Measurements from ENCODE around the gene ICOSLG.
"Not testable (repeated sequence)": the region's sequence is repeated elsewhere in the genome, so short reads cannot be mapped to it uniquely, and the experiment has no call there.

DNA sequence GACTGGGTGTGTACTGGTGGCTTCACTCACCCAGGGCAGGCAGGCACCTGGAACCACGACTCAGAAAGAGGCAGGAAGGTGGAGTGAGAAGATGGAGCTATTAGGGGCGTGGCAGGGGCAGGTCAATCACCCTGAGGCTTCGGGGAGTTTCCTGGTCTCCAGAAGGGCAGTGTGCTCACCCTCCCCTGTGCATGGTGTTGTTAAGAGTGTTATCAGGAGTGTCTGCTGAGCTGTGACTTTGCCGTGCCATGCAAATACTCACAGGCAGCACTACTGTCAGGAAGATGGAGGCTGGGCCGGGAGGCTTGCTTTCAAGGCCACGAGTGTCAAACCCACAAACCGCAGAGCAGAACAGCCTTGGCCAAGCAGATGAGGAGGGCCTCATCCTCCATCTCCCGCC is 22.3 kb downstream of the ICOSLG start:
- TF ChIP-seq, protein P1, sequence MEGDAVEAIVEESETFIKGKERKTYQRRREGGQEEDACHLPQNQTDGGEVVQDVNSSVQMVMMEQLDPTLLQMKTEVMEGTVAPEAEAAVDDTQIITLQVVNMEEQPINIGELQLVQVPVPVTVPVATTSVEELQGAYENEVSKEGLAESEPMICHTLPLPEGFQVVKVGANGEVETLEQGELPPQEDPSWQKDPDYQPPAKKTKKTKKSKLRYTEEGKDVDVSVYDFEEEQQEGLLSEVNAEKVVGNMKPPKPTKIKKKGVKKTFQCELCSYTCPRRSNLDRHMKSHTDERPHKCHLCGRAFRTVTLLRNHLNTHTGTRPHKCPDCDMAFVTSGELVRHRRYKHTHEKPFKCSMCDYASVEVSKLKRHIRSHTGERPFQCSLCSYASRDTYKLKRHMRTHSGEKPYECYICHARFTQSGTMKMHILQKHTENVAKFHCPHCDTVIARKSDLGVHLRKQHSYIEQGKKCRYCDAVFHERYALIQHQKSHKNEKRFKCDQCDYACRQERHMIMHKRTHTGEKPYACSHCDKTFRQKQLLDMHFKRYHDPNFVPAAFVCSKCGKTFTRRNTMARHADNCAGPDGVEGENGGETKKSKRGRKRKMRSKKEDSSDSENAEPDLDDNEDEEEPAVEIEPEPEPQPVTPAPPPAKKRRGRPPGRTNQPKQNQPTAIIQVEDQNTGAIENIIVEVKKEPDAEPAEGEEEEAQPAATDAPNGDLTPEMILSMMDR (conservative IDR thresholded peaks at IDR 0.05; ENCODE audit: low read depth in 2 of 2): not testable (repeated sequence)
- not testable (repeated sequence) for TF ChIP-seq POLR2AphosphoS5 (IDR thresholded peaks at IDR 0.05; ENCODE audit: low read depth); CREB1 (CRISPR knock-in tag; IDR thresholded peaks at IDR 0.05; ENCODE audit: low read depth); EZH2 (IDR thresholded peaks at IDR 0.05; ENCODE audit: low read depth, unreplicated experiment)
- TF ChIP-seq, protein P2, sequence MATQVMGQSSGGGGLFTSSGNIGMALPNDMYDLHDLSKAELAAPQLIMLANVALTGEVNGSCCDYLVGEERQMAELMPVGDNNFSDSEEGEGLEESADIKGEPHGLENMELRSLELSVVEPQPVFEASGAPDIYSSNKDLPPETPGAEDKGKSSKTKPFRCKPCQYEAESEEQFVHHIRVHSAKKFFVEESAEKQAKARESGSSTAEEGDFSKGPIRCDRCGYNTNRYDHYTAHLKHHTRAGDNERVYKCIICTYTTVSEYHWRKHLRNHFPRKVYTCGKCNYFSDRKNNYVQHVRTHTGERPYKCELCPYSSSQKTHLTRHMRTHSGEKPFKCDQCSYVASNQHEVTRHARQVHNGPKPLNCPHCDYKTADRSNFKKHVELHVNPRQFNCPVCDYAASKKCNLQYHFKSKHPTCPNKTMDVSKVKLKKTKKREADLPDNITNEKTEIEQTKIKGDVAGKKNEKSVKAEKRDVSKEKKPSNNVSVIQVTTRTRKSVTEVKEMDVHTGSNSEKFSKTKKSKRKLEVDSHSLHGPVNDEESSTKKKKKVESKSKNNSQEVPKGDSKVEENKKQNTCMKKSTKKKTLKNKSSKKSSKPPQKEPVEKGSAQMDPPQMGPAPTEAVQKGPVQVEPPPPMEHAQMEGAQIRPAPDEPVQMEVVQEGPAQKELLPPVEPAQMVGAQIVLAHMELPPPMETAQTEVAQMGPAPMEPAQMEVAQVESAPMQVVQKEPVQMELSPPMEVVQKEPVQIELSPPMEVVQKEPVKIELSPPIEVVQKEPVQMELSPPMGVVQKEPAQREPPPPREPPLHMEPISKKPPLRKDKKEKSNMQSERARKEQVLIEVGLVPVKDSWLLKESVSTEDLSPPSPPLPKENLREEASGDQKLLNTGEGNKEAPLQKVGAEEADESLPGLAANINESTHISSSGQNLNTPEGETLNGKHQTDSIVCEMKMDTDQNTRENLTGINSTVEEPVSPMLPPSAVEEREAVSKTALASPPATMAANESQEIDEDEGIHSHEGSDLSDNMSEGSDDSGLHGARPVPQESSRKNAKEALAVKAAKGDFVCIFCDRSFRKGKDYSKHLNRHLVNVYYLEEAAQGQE (IDR thresholded peaks at IDR 0.05; ENCODE audit: unreplicated experiment): not testable (repeated sequence)

Measured in GM23338 (cell line).